Measurements from ENCODE around the gene MCTP1. TPM values are rescaled to one million over a fixed set of nuclear protein-coding genes. Genes with fewer than 3 reads are reported as not detected.

The MCTP1 gene
- total and polyA plus RNA-seq, 8 donors = 4.4 to 55.1 (median 5.9) TPM

GRCh38 chr5:95223566-95224258 lies 61.2 kb downstream of the MCTP1 start:
- no peaks in the 10 kb centered on the region for H3K27me3 ChIP-seq
- DNase-seq = no peak
- ATAC-seq = no peak
- intact Hi-C loops (cut with DNase I) = no loop called here
- no peaks in the 10 kb centered on the region for H3K4me1 ChIP-seq
- H3K27ac ChIP-seq = no peak overlapping the region
- H3K36me3 ChIP-seq = no peaks in the 10 kb centered on the region
- no peak overlapping the region for H3K4me3 ChIP-seq
- TF ChIP-seq CTCF (IDR thresholded peaks at IDR 0.05) = no peak
- H3K9me3 ChIP-seq = no peaks in the 10 kb centered on the region

GRCh38 chr5:95222836-95223235 lies 62.1 kb downstream of the MCTP1 start:
- no peak overlapping the region for H3K27ac ChIP-seq
- H3K4me3 ChIP-seq = no peak overlapping the region
- no peaks in the 10 kb centered on the region for H3K9me3 ChIP-seq
- DNase-seq = no peak
- intact Hi-C loops (cut with DNase I) = no loop called here
- no peak for ATAC-seq
- TF ChIP-seq CTCF (IDR thresholded peaks at IDR 0.05) = no peak
- no peaks in the 10 kb centered on the region for H3K4me1 ChIP-seq
- H3K36me3 ChIP-seq = no peaks in the 10 kb centered on the region
- no peaks in the 10 kb centered on the region for H3K27me3 ChIP-seq

- no peak for ATAC-seq
- intact Hi-C loops (cut with DNase I) = no loop called here
Observed at GRCh38 chr5:95221234-95221633, 63.7 kb downstream of the MCTP1 start.

GRCh38 chr5:95220381-95220780 lies 64.5 kb downstream of the MCTP1 start:
- Histone ChIP-seq H3K4me1 (no peaks in the 10 kb centered on the region), H3K9me3 (no peaks in the 10 kb centered on the region), H3K27ac (no peak overlapping the region), H3K4me3 (no peak overlapping the region), H3K36me3 (no peaks in the 10 kb centered on the region), H3K27me3 (no peaks in the 10 kb centered on the region)
- no peak for DNase-seq
- intact Hi-C loops (cut with DNase I) = no loop called here
- TF ChIP-seq CTCF (IDR thresholded peaks at IDR 0.05) = no peak
- ATAC-seq = no peak

More at GRCh38 chr5:95221234-95221633, 63.7 kb downstream of the MCTP1 start:
- Histone ChIP-seq H3K4me1 (no peaks in the 10 kb centered on the region), H3K36me3 (no peaks in the 10 kb centered on the region), H3K27ac (no peak overlapping the region), H3K9me3 (no peaks in the 10 kb centered on the region), H3K27me3 (no peaks in the 10 kb centered on the region), H3K4me3 (no peak overlapping the region)
- TF ChIP-seq CTCF (IDR thresholded peaks at IDR 0.05) = no peak
- DNase-seq = no peak

- ATAC-seq = no peak
Observed at GRCh38 chr5:95219411-95219810, 65.5 kb downstream of the MCTP1 start.

More at GRCh38 chr5:95219411-95219810, 65.5 kb downstream of the MCTP1 start:
- Histone ChIP-seq H3K4me1 (no peaks in the 10 kb centered on the region), H3K9me3 (no peaks in the 10 kb centered on the region), H3K27me3 (no peaks in the 10 kb centered on the region), H3K36me3 (no peaks in the 10 kb centered on the region), H3K27ac (no peak overlapping the region), H3K4me3 (no peak overlapping the region)
- DNase-seq = no peak
- intact Hi-C loops (cut with DNase I) = no loop called here
- no peak for TF ChIP-seq CTCF (IDR thresholded peaks at IDR 0.05)
